Neural cell (in vitro differentiated cells): ENCODE data around the gene CIZ1. TPM values are rescaled to one million over a fixed set of nuclear protein-coding genes. Genes with fewer than 3 reads are reported as not detected.

Experiments used
- H2AFZ ChIP-seq: fragments of 200-600, 300-800 bp; sonication (generic), shearing (Covaris generic); 2 replicates; pipeline ENCODE4 v1.6.0; 2014; ENCODE audit warnings: low read depth, mild to moderate bottlenecking, antibody characterized with exemption, low read length, moderate library complexity
- H3F3A ChIP-seq: fragments of 200-600 bp; shearing (Covaris generic); 2 replicates; pipeline ENCODE4 v1.6.1; 2016; ENCODE audit warnings: mild to moderate bottlenecking, moderate library complexity, mixed read lengths, antibody characterized with exemption, low read length; ENCODE audit not compliant: insufficient read depth, poor library complexity, severe bottlenecking
- H3K27ac ChIP-seq: fragments of 200-600, 300-800 bp; sonication (generic), shearing (Covaris generic); 2 replicates; pipeline ENCODE4 v1.5.1; 2014; ENCODE audit warnings: mild to moderate bottlenecking, low read length, moderate library complexity
- H3K27me3 ChIP-seq: fragments of 300-800, 200-600 bp; sonication (generic), shearing (Covaris generic); 2 replicates; pipeline ENCODE4 v1.6.0; 2014; ENCODE audit warnings: mild to moderate bottlenecking, low read depth, low read length, moderate library complexity; ENCODE audit not compliant: insufficient read depth
- H3K36me3 ChIP-seq: fragments of 300-800, 200-600 bp; sonication (generic), shearing (Covaris generic); 2 replicates; pipeline ENCODE4 v1.5.1; 2014; ENCODE audit warnings: mild to moderate bottlenecking, antibody characterized with exemption, low read length, moderate library complexity; ENCODE audit not compliant: insufficient read depth
- H3K4me2 ChIP-seq: fragments of 300-800, 200-600 bp; sonication (generic), shearing (Covaris generic); 2 replicates; pipeline ENCODE4 v1.6.0; 2014; ENCODE audit warnings: mild to moderate bottlenecking, low read length
- H3K4me3 ChIP-seq: fragments of 300-800, 200-600 bp; sonication (generic), shearing (Covaris generic); 2 replicates; pipeline ENCODE4 v1.5.1; 2014; ENCODE audit warnings: mild to moderate bottlenecking, low read length, moderate library complexity
- H3K79me2 ChIP-seq: fragments of 200-600 bp; shearing (Covaris generic); replicated peaks from 2 replicates; pipeline ENCODE4 v1.6.0; 2014; ENCODE audit warnings: mild to moderate bottlenecking, low read length, moderate library complexity; ENCODE audit not compliant: insufficient read depth
- H3K9ac ChIP-seq: fragments of 300-800, 200-600 bp; sonication (generic), shearing (Covaris generic); 2 replicates; pipeline ENCODE4 v1.6.1; 2016; ENCODE audit warnings: mild to moderate bottlenecking, low read length, mixed read lengths
- H3K9me2 ChIP-seq: fragments of 200-600 bp; shearing (Covaris generic); 2 replicates; pipeline ENCODE4 v1.6.1; 2016; ENCODE audit warnings: mild to moderate bottlenecking, low read length, mixed read lengths; ENCODE audit not compliant: insufficient read depth
- H3K9me3 ChIP-seq: fragments of 200-600, 300-800 bp; sonication (generic), shearing (Covaris generic); 2 replicates; pipeline ENCODE4 v1.6.1; 2016; ENCODE audit warnings: mild to moderate bottlenecking, mixed run types, low read length, moderate library complexity, mixed read lengths
- H4K20me1 ChIP-seq: fragments of 200-600 bp; shearing (Covaris generic); 2 replicates; pipeline ENCODE4 v1.6.1; 2016; ENCODE audit warnings: mild to moderate bottlenecking, mixed run types; ENCODE audit not compliant: insufficient read depth
- CTCF ChIP-seq: fragments of 450-650 bp; IDR thresholded peaks from 2 replicates; pipeline ENCODE4 v1.5.1; 2014; ENCODE audit warnings: antibody characterized with exemption, mild to moderate bottlenecking, moderate library complexity; ENCODE audit not compliant: poor library complexity, severe bottlenecking
- EP300 ChIP-seq: fragments of 450-650 bp; conservative IDR thresholded peaks from 2 replicates; pipeline ENCODE4 v1.6.1; 2014; ENCODE audit warnings: antibody characterized with exemption, mild to moderate bottlenecking, moderate library complexity; ENCODE audit not compliant: poor library complexity, severe bottlenecking
- EZH2 ChIP-seq: fragments of 200-600, 300-800 bp; shearing (Covaris generic), sonication (generic); IDR thresholded peaks from 2 replicates; pipeline ENCODE4 v1.6.1; 2014; ENCODE audit warnings: antibody characterized with exemption, low read length, borderline replicate concordance, mild to moderate bottlenecking; ENCODE audit not compliant: insufficient read depth, poor library complexity, severe bottlenecking
- MXI1 ChIP-seq: fragments of 450-650 bp; conservative IDR thresholded peaks from 2 replicates; pipeline ENCODE4 v1.6.1; 2014; ENCODE audit warnings: antibody characterized with exemption, mild to moderate bottlenecking; ENCODE audit not compliant: poor library complexity, severe bottlenecking
- POLR2AphosphoS5 ChIP-seq: IDR thresholded peaks from 2 replicates; pipeline ENCODE4 v1.6.1; 2012
- RAD21 ChIP-seq: fragments of 450-650 bp; conservative IDR thresholded peaks from 2 replicates; pipeline ENCODE4 v1.6.1; 2014; ENCODE audit warnings: antibody characterized with exemption, mild to moderate bottlenecking, moderate library complexity
- REST ChIP-seq: IDR thresholded peaks from 2 replicates; pipeline ENCODE4 v1.6.1; 2012; ENCODE audit warnings: borderline replicate concordance
- SMC3 ChIP-seq: fragments of 450-650 bp; conservative IDR thresholded peaks from 2 replicates; pipeline ENCODE4 v1.6.1; 2014; ENCODE audit warnings: antibody characterized with exemption, mild to moderate bottlenecking, moderate library complexity; ENCODE audit not compliant: poor library complexity
- TAF1 ChIP-seq: IDR thresholded peaks from 2 replicates; pipeline ENCODE4 v1.6.1; 2012; ENCODE audit warnings: low read depth
- polyA plus RNA-seq: library from polyadenylated mRNA; depleted of rRNA; stranded (reverse); fragments of >200 nt; gene quantifications from 2 replicates; pipeline ENCODE4 v1.2.3, GENCODE V29; 2014

Gene CIZ1
- polyA plus RNA-seq, 1 donor from 2014 or later = 25.6 TPM

GRCh38 chr9:128151309-128152132 is 39.9 kb downstream of the CIZ1 start:
- no peak overlapping the region for H3K27ac ChIP-seq
- no peak overlapping the region for H3K4me2 ChIP-seq
- H3F3A ChIP-seq = no peaks in the 10 kb centered on the region
- H3K9ac ChIP-seq = no peak overlapping the region
- TF ChIP-seq SMC3 (no peak), REST (no peak), MXI1 (no peak), RAD21 (no peak), EZH2 (no peak), CTCF (no peak), EP300 (no peak), TAF1 (no peak), POLR2AphosphoS5 (no peak)
- no peaks in the 10 kb centered on the region for H3K79me2 ChIP-seq
- H3K36me3 ChIP-seq = no peaks in the 10 kb centered on the region
- H4K20me1 ChIP-seq = no peaks in the 10 kb centered on the region
- H3K27me3 ChIP-seq = no peaks in the 10 kb centered on the region
- H3K4me3 ChIP-seq = no peak overlapping the region
- H3K9me3 ChIP-seq = no peaks in the 10 kb centered on the region
- no peak overlapping the region for H2AFZ ChIP-seq
- H3K9me2 ChIP-seq = no peaks in the 10 kb centered on the region

DNA sequence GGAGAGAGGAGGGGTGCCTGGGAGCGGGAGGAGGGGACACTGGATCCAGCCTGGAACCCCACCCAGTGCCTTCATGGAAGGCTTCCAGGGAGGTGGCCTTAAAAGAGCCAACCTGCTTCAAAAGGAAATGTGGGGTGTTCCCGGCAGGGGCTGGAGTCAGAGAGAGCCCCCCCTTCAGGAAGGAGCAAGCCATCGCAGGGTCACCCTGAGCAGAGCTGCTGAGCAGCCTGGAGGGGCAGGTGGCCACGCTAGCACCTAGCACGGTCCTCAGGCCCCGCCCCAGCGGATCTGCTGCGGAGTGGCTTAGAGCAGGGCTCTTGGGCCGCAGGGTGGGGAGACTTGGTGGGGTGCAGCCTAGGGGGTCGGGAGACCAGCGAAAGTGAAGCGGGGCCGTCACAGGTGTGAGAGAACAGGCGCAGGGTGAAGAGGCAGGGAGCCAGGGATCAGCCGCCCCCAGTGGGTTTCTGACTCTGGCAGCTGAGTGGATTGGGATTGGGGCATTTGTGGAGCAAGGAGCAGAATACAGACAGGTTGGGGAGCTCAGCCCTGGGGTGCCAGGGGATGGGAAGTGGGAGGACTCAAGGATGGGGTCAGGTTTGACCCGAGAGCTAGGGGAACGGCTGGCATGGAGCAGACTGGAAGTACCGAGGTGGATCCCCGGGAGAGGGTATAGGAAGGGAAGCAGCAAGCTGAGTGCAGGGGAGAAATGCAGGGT is 40.6 kb downstream of the CIZ1 start:
- Histone ChIP-seq H3F3A (no peaks in the 10 kb centered on the region), H3K27ac (no peak overlapping the region), H3K79me2 (no peaks in the 10 kb centered on the region), H3K4me3 (no peak overlapping the region), H4K20me1 (no peaks in the 10 kb centered on the region), H3K4me2 (no peak overlapping the region), H3K9me2 (no peaks in the 10 kb centered on the region), H3K36me3 (no peaks in the 10 kb centered on the region), H3K9ac (no peak overlapping the region), H3K9me3 (no peaks in the 10 kb centered on the region), H3K27me3 (no peaks in the 10 kb centered on the region), H2AFZ (no peak overlapping the region)
- TF ChIP-seq EP300 = no peak
- no peak for TF ChIP-seq POLR2AphosphoS5
- TF ChIP-seq REST = no peak
- TF ChIP-seq MXI1 = no peak
- TF ChIP-seq TAF1 = no peak
